PC-3 (cell line): ENCODE results near the gene SMAD1. TPM values are rescaled to one million over a fixed set of nuclear protein-coding genes. Genes with fewer than 3 reads are reported as not detected.
A peak's percentile ranks its signal among the peaks of the same experiment; 100 is the strongest.

Experiments
- ATAC-seq: fragments of 200-7000 bp; cut with Tn5 transposase; 2 replicates; pipeline ENCODE4 v1.9.1; 2020; ENCODE audit warnings: mild to moderate bottlenecking, moderate library complexity
- Bru-seq: library from RNA; stranded (reverse); fragments of 400-500 nt; gene quantifications from one replicate; lab custom pipeline; 2021; lab: Mats Ljungman, UMichigan
- BruChase-seq, 2 experiments: library from RNA; stranded (reverse); fragments of 400-500 nt; gene quantifications; one replicate each; lab custom pipeline; 2021; lab: Mats Ljungman, UMichigan
- BruUV-seq: library from RNA; stranded (reverse); fragments of 400-500 nt; replicated peaks from 2 replicates; lab custom pipeline; 2021; lab: Mats Ljungman, UMichigan
- CTCF ChIA-PET: fragments of 300-600 bp; sonication (Branson Sonifier 250); formaldehyde crosslinking; loops from one replicate; lab custom pipeline; 2022; ENCODE audit warnings: antibody characterized with exemption; lab: Charles Lee
- POLR2A ChIA-PET: fragments of 300-600 bp; sonication (Branson Sonifier 250); formaldehyde crosslinking; loops from one replicate; lab custom pipeline; 2022; ENCODE audit warnings: antibody characterized with exemption; ENCODE audit not compliant: unreplicated experiment; lab: Charles Lee
- DNase-seq: peaks from one replicate; pipeline ENCODE4 v3.0.0-alpha.2; 2015
- H2AFZ ChIP-seq: fragments of 300-600 bp; sonication (generic); 2 replicates; pipeline ENCODE4 v1.6.0; 2016; ENCODE audit warnings: antibody characterized with exemption, low read length
- H3F3A ChIP-seq: fragments of 300-600 bp; sonication (generic); one replicate; pipeline ENCODE4 v1.6.0; 2017; ENCODE audit warnings: antibody characterized with exemption, low read length, control low read depth, mild to moderate bottlenecking; ENCODE audit not compliant: unreplicated experiment
- H3K27ac ChIP-seq: fragments of 300-600 bp; sonication (generic); 2 replicates; pipeline ENCODE4 v1.5.1; 2016; ENCODE audit warnings: mild to moderate bottlenecking, low read length
- H3K27me3 ChIP-seq: fragments of 300-600 bp; sonication (generic); 2 replicates; pipeline ENCODE4 v1.6.1; 2016; ENCODE audit warnings: low read length, mixed read lengths
- H3K36me3 ChIP-seq: fragments of 300-600 bp; sonication (generic); 2 replicates; pipeline ENCODE4 v1.6.1; 2016; ENCODE audit warnings: low read depth, mixed run types, low read length, mixed read lengths
- H3K4me1 ChIP-seq: fragments of 300-600 bp; sonication (generic); 2 replicates; pipeline ENCODE4 v1.5.1; 2016; ENCODE audit warnings: low read length; ENCODE audit not compliant: insufficient read depth
- H3K4me2 ChIP-seq: fragments of 300-600 bp; sonication (generic); 2 replicates; pipeline ENCODE4 v1.6.0; 2016; ENCODE audit warnings: low read length
- H3K4me3 ChIP-seq: fragments of 300-600 bp; sonication (generic); 2 replicates; pipeline ENCODE4 v1.5.1; 2016; ENCODE audit warnings: mild to moderate bottlenecking, low read length, mixed read lengths
- H3K79me2 ChIP-seq: fragments of 300-600 bp; sonication (generic); 2 replicates; pipeline ENCODE4 v1.6.1; 2017; ENCODE audit warnings: low read length, mixed read lengths
- H3K9ac ChIP-seq: fragments of 300-600 bp; sonication (generic); 2 replicates; pipeline ENCODE4 v1.6.0; 2016; ENCODE audit warnings: mild to moderate bottlenecking, low read length
- H3K9me2 ChIP-seq: fragments of 300-600 bp; sonication (generic); replicated peaks from 2 replicates; pipeline ENCODE4 v1.6.1; 2016; ENCODE audit warnings: mixed run types, low read length, mixed read lengths
- H3K9me3 ChIP-seq: fragments of 300-600 bp; sonication (generic); 2 replicates; pipeline ENCODE4 v1.6.1; 2016; ENCODE audit warnings: low read length, mixed read lengths
- H4K20me1 ChIP-seq: fragments of 300-600 bp; sonication (generic); 2 replicates; pipeline ENCODE4 v1.6.1; 2016; ENCODE audit warnings: low read length, mixed read lengths
- CTCF ChIP-seq: fragments of 300-600 bp; sonication (generic); conservative IDR thresholded peaks from 2 replicates; pipeline ENCODE4 v1.5.1; 2017; ENCODE audit warnings: antibody characterized with exemption, low read depth, mild to moderate bottlenecking, low read length
- EZH2 ChIP-seq: fragments of 300-600 bp; sonication (generic); IDR thresholded peaks from one replicate; pipeline ENCODE4 v1.6.1; 2017; ENCODE audit warnings: antibody characterized with exemption, mild to moderate bottlenecking, low read length; ENCODE audit not compliant: unreplicated experiment
- EZH2phosphoT487 ChIP-seq: fragments of 300-600 bp; sonication (generic); IDR thresholded peaks from 2 replicates; pipeline ENCODE4 v1.6.1; 2018; ENCODE audit warnings: mild to moderate bottlenecking, antibody characterized with exemption, low read length, borderline replicate concordance
- intact Hi-C: fragments of 100-400 bp; cut with micrococcal nuclease; formaldehyde crosslinking; loops from 2 replicates; pipeline ENCODE4 v1.9.0; 2023
- long read RNA-seq: library from polyadenylated mRNA; unstranded; transcript quantifications from one replicate; pipeline ENCODE4 v2.0.0, GENCODE V29; 2021; ENCODE audit not compliant: unreplicated experiment
- total RNA-seq: library from RNA; depleted of rRNA; stranded (reverse); fragments of >200 nt; gene quantifications from 2 replicates; pipeline ENCODE4 v1.2.3, GENCODE V29; 2014; rRNA removed

SMAD1 gene
- total RNA-seq (13.3 and 14.8 TPM in 2 replicates), Bru-seq, nascent RNA (percentile 70 among the genes with signal in this experiment), BruChase-seq, experiment 1, labeled RNA remaining after a 6-hour chase (percentile 51 among the genes with signal in this experiment), BruChase-seq, experiment 2, labeled RNA remaining after a 2-hour chase (percentile 66 among the genes with signal in this experiment)
- long read RNA-seq, transcript SMAD1-201 (7 exons, 1,966 nt) = major isoform, 22 of 29 reads
- long read RNA-seq, partial matches to known transcripts = 1 of 29 reads
- long read RNA-seq, other reads (novel, unspliced or antisense) = 6 of 29 reads

- ATAC-seq (peak; percentile 83), DNase-seq (peak; percentile 81)
- intact Hi-C loops = loop anchor here (2.0 to 5.0 kb wide), 3 partner anchors 66 to 203 kb away; partner anchors contain the start of gene MMAA
- no peaks in the 10 kb centered on the region for H3K36me3 ChIP-seq
- no peaks in the 10 kb centered on the region for H4K20me1 ChIP-seq
- H3K9me3 ChIP-seq = no peaks in the 10 kb centered on the region
- peak within 1 kb of the TSS; percentile 77 for H3K9ac ChIP-seq
- peak within 1 kb of the TSS; percentile 98 for H2AFZ ChIP-seq
- peaks cover 42% of the 10 kb centered on the region for H3K79me2 ChIP-seq
- peak within 1 kb of the TSS; percentile 98 for H3K4me2 ChIP-seq
- ChIA-PET POLR2A (interaction anchor here (0.7 kb wide), 1 partner anchor 388 kb away, joined by 7 read pairs; no protein-coding TSS in a partner anchor), CTCF (no interaction called here)
- peak within 1 kb of the TSS; percentile 83 for H3K4me3 ChIP-seq
- H3F3A ChIP-seq = no peaks in the 10 kb centered on the region
- TF ChIP-seq EZH2phosphoT487 (0 out of 2 replicates have a peak, but pooled peaks have one; percentile 44), CTCF (no peak), EZH2 (no peak)
- H3K4me1 ChIP-seq = peaks cover 23% of the 10 kb centered on the region; the same call in 1 of the 2 replicates
- BruUV-seq = no TSS peak
- peak within 1 kb of the TSS; percentile 26; the same call in 1 of the 2 replicates for H3K27ac ChIP-seq
- H3K27me3 ChIP-seq = no peaks in the 10 kb centered on the region
- no peaks in the 10 kb centered on the region for H3K9me2 ChIP-seq
These were observed at the start of gene SMAD1 for GRCh38 chr4:145481164-145481941. TSS of gene SMAD1 (plus strand) at chr4:145481853. CDS start at chr4:145514614, 32,761 bp downstream.

- no peaks in the 10 kb centered on the region for H4K20me1 ChIP-seq
- BruUV-seq = no TSS peak
- ATAC-seq (no peak), DNase-seq (no peak)
- H3K27me3 ChIP-seq = 0 out of 2 replicates have a peak, but pooled peaks cover 5% of the 10 kb centered on the region
- H3K4me1 ChIP-seq = peaks cover 8% of the 10 kb centered on the region; the same call in 1 of the 2 replicates
- no peaks in the 10 kb centered on the region for H3K9me2 ChIP-seq
- H3K9me3 ChIP-seq = no peaks in the 10 kb centered on the region
- H3K4me2 ChIP-seq = no peak overlapping the region
- no peaks in the 10 kb centered on the region for H3K36me3 ChIP-seq
- CTCF ChIA-PET = no interaction called here
- no peak for TF ChIP-seq EZH2
- no peak for TF ChIP-seq EZH2phosphoT487
- TF ChIP-seq CTCF = no peak
- H3F3A ChIP-seq = no peaks in the 10 kb centered on the region
- no peak overlapping the region for H3K27ac ChIP-seq
- H3K4me3 ChIP-seq = no peak overlapping the region
- POLR2A ChIA-PET = no interaction called here
- intact Hi-C loops = no loop called here
- no peak overlapping the region for H3K9ac ChIP-seq
- H2AFZ ChIP-seq = no peak overlapping the region
- no peaks in the 10 kb centered on the region for H3K79me2 ChIP-seq
These were observed 48.0 kb upstream of the SMAD1 start for GRCh38 chr4:145433684-145434083.
